Neural progenitor cell (in vitro differentiated cells): ENCODE measurements around the gene TAC3.

ENCODE experiments used
- EZH2 ChIP-seq: fragments of 200-600 bp; sonication (generic); IDR thresholded peaks from 2 replicates; pipeline ENCODE4 v1.6.1; 2017; ENCODE audit warnings: antibody characterized with exemption, mild to moderate bottlenecking, moderate library complexity
- TF ChIP-seq, protein P1 (sequence below): fragments of 200-600 bp; sonication (generic); IDR thresholded peaks from 2 replicates; pipeline ENCODE4 v1.5.1; 2017; ENCODE audit warnings: antibody characterized with exemption, mild to moderate bottlenecking

- no peak for TF ChIP-seq EZH2
- TF ChIP-seq, protein P1, sequence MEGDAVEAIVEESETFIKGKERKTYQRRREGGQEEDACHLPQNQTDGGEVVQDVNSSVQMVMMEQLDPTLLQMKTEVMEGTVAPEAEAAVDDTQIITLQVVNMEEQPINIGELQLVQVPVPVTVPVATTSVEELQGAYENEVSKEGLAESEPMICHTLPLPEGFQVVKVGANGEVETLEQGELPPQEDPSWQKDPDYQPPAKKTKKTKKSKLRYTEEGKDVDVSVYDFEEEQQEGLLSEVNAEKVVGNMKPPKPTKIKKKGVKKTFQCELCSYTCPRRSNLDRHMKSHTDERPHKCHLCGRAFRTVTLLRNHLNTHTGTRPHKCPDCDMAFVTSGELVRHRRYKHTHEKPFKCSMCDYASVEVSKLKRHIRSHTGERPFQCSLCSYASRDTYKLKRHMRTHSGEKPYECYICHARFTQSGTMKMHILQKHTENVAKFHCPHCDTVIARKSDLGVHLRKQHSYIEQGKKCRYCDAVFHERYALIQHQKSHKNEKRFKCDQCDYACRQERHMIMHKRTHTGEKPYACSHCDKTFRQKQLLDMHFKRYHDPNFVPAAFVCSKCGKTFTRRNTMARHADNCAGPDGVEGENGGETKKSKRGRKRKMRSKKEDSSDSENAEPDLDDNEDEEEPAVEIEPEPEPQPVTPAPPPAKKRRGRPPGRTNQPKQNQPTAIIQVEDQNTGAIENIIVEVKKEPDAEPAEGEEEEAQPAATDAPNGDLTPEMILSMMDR: no peak
These were observed 20.3 kb downstream of the TAC3 start for GRCh38 chr12:56995930-56996496.
